Measurements from ENCODE around the gene KNCN.

GRCh38 chr1:46547481-46548383, 3.7 kb downstream of the KNCN start:
- TF ChIP-seq CTCF (IDR thresholded peaks at IDR 0.05) = peak; percentile 27 to 57 (median 52)
- TF ChIP-seq POLR2A (IDR thresholded peaks at IDR 0.05) = no peak
